ENCODE data around the gene DOCK2.

DOCK2 gene

DNA sequence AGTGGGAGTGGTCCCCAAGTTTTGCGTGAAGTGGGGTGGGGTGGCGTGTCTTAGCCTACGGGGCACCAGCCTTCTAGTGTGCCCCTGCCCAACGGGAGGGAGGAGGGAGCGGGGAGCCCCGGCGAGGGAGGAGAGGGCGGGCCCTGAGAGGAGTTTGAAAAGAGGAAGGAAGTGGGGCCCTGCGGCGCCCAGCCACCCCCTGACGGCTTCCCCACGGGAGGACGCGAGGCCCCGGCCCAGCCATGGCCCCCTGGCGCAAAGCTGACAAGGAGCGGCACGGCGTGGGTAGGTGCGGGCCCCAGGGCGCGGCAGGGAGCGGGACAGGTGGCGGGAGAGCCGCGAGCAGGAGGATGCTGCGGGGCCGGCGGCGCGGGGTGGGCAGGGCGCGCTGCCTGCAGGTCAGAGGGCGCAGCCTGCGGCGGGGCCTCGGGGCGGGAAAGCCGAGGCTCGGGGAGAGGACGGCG, at the start of gene DOCK2:
TSS of gene DOCK2 (plus strand) at position 191 of the 464 bp plus-strand sequence. CDS start at position 243, 52 bp downstream.
- no peak for DNase-seq (ENCODE audit: low read depth in 2 of 2)
- H3K4me3 ChIP-seq (replicated peaks in 1 of 2; ENCODE audit: low read depth in 2 of 2, low read length in 2 of 2) = peak within 1 kb of the TSS; percentile 30 to 43

DNA sequence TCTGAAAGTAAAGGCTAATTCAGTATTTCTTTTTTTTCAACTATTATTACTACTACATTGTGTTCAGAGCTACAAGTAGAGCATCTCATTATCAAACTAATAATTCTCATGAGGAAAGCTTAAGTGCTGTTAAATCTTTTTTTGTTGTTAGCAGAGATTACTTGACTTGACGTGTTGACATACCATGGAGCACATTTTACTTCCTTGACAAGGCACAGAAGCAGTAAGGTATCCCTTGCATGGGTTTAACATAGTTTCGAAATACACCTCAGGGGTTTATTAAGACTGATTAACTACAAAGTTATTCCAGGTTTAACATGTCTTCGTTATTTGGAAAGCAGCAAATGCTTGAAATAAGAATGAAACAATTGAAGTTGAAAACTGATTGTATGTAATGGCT, 46.5 kb upstream of the DOCK2 start:
- DNase-seq (ENCODE audit: low read depth in 2 of 2) = no peak
- TF ChIP-seq, protein P1, sequence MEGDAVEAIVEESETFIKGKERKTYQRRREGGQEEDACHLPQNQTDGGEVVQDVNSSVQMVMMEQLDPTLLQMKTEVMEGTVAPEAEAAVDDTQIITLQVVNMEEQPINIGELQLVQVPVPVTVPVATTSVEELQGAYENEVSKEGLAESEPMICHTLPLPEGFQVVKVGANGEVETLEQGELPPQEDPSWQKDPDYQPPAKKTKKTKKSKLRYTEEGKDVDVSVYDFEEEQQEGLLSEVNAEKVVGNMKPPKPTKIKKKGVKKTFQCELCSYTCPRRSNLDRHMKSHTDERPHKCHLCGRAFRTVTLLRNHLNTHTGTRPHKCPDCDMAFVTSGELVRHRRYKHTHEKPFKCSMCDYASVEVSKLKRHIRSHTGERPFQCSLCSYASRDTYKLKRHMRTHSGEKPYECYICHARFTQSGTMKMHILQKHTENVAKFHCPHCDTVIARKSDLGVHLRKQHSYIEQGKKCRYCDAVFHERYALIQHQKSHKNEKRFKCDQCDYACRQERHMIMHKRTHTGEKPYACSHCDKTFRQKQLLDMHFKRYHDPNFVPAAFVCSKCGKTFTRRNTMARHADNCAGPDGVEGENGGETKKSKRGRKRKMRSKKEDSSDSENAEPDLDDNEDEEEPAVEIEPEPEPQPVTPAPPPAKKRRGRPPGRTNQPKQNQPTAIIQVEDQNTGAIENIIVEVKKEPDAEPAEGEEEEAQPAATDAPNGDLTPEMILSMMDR (IDR thresholded peaks at IDR 0.05; ENCODE audit: low read depth, low read length) = no peak
- no peak overlapping the region for H3K4me3 ChIP-seq (replicated peaks in 1 of 2; ENCODE audit: low read depth in 2 of 2, low read length in 2 of 2)

More for the DNA sequence above, at the start of gene DOCK2:
- TF ChIP-seq, protein P1 (IDR thresholded peaks at IDR 0.05; ENCODE audit: low read depth, low read length) = no peak

DNA sequence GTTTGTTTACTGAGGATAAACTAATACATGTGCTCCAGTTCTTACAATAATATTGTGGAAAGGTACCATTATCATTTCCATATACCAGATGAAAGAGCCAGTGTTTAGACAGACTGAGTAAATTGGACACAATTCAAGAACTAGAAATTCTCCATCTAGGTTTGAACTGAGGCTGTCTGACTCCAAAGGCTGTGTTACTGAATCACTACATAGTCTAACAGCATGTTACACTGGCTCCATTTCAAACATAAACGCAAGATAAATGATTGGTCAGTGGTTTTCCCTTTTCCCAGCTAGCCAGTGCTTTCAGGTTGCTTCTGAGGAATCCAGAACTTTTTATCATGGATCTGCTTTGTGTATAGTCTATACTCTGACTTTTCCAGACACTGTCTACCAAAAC, 45.4 kb upstream of the DOCK2 start:
- TF ChIP-seq, protein P1 (IDR thresholded peaks at IDR 0.05; ENCODE audit: low read depth, low read length) = no peak
- DNase-seq (ENCODE audit: low read depth in 2 of 2) = peak; percentile 20 to 36
- H3K4me3 ChIP-seq (replicated peaks in 1 of 2; ENCODE audit: low read depth in 2 of 2, low read length in 2 of 2) = no peak overlapping the region

DNA sequence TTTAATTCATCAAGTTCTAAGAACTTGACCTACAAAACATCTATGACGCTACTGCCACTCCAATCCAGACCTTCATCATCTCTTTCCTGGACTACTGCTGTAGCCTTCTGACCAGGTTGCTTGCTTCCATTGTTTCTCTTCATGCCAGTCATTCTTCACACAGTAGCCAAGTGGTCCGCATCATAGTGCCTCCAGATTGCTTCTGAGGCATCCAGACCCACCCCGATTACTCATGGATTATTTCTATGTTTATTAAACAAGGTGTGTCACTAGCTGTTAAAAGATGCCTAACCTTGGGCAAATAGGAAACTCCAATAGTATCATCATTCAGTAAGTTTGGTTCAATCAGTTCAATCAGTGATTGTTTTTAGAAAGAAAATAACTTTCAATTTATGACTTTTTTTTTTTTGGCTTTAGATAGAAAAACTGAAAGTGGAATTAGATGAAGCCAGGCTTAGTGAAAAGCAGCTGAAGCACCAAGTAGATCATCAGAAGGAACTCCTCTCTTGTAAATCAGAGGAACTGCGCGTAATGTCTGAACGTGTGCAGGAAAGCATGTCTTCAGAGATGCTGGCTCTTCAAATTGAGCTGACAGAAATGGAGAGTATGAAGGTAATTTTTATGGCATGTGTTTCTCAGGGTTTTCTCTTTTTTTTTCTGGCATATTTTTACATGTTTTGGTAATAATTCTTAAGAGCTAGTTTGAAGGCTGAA, 44.0 kb upstream of the DOCK2 start:
- peak in 1 of 2 donors; percentile 31 for DNase-seq (ENCODE audit: low read depth in 2 of 2)
- TF ChIP-seq, protein P1 (IDR thresholded peaks at IDR 0.05; ENCODE audit: low read depth, low read length) = no peak
- no peak overlapping the region for H3K4me3 ChIP-seq (replicated peaks in 1 of 2; ENCODE audit: low read depth in 2 of 2, low read length in 2 of 2)

DNA sequence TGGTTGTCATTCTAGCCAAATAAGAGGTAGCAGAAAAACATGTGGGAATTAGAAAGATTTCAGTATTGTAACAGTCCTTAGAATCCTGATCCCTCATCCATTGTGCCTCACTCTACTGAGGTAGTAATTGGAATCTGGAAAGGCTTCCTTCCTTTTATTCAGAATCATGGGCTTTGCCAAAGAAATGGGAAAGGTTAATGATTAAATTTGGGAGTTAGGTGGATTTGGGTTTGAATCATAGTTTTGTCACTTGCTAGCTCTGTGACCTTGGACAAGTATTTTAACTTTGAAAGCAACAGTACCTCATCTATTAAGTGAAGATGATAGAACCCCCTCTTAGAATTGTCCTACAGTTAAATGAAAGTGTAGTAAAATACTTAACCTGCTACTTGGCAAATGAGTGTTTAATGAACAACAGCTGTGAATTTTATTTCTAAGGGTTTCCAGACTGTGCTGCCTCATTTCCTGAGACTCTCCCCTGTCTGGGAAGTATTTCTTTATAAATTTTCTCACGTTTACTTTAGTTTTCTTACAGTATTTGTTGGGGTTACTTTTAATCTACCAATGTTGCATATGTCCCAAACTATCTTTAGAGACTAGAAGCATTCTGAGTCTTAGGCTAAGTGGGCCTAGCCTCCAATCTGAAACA, 41.8 kb upstream of the DOCK2 start:
- no peak overlapping the region for H3K4me3 ChIP-seq (replicated peaks in 1 of 2; ENCODE audit: low read depth in 2 of 2, low read length in 2 of 2)
- TF ChIP-seq, protein P1 (IDR thresholded peaks at IDR 0.05; ENCODE audit: low read depth, low read length) = no peak
- DNase-seq (ENCODE audit: low read depth in 2 of 2) = no peak

DNA sequence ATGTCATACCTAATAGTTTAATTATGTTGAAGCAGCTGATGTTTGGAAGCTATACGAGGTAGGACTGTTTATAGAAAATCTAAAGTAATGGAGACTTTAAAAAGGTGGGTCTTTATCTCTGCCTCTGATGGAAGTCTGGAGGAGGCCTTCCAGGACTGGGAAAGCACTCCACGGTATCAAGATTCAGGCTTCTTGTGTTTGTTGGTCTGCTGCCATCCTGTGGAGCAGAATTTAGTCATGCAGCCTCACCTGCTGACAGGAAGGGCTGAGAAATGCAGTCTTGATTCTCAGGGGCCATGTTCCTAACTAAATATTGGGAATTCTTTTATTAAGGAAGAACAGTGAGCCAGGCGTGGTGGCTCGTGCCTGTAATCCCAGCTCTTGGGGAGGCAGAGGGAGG, 37.6 kb upstream of the DOCK2 start:
- no peak overlapping the region for H3K4me3 ChIP-seq (replicated peaks in 1 of 2; ENCODE audit: low read depth in 2 of 2, low read length in 2 of 2)
- DNase-seq (ENCODE audit: low read depth in 2 of 2) = peak in 1 of 2 donors; percentile 13
- TF ChIP-seq, protein P1 (IDR thresholded peaks at IDR 0.05; ENCODE audit: low read depth, low read length) = no peak

Data from cardiac fibroblast (primary cell).